Activated B cell treated with CpG ODN at 0.5 μM for 24 hours (primary cell): ENCODE measurements around the gene TAAR6. TPM values are rescaled to one million over a fixed set of nuclear protein-coding genes. Genes with fewer than 3 reads are reported as not detected.

Source experiments
- ATAC-seq: fragments of 200-7000 bp; cut with Tn5 transposase; one replicate; pipeline ENCODE4 v1.10.0; 2021; ENCODE audit warnings: low read depth, mild to moderate bottlenecking, moderate library complexity
- CTCF ChIA-PET: fragments of 350-600 bp; sonication (Branson Sonifier 250); formaldehyde crosslinking; loops from one replicate; lab custom pipeline; 2021; ENCODE audit warnings: antibody characterized with exemption; lab: Charles Lee
- POLR2A ChIA-PET: fragments of 350-600 bp; sonication (Branson Sonifier 250); formaldehyde crosslinking; loops from one replicate; lab custom pipeline; 2021; ENCODE audit warnings: antibody characterized with exemption; lab: Charles Lee
- DNase-seq: peaks from one replicate; pipeline ENCODE4 v3.0.0; 2022
- H3K27ac Mint-ChIP-seq: one replicate; pipeline ENCODE4 v1.8.0; 2020; ENCODE audit warnings: mixed read lengths
- H3K27me3 Mint-ChIP-seq: one replicate; pipeline ENCODE4 v1.8.0; 2021; ENCODE audit warnings: mixed read lengths
- H3K36me3 Mint-ChIP-seq: one replicate; pipeline ENCODE4 v1.8.0; 2021; ENCODE audit warnings: low read depth, mixed read lengths
- H3K4me1 Mint-ChIP-seq: one replicate; pipeline ENCODE4 v1.8.0; 2021; ENCODE audit warnings: mixed read lengths
- H3K4me3 Mint-ChIP-seq: one replicate; pipeline ENCODE4 v1.8.0; 2020; ENCODE audit warnings: mild to moderate bottlenecking, mixed read lengths
- H3K9me3 Mint-ChIP-seq: one replicate; pipeline ENCODE4 v1.8.0; 2020; ENCODE audit warnings: mixed read lengths
- CTCF ChIP-seq: fragments of 200-600 bp; IDR thresholded peaks from one replicate; pipeline ENCODE4 v1.8.0; 2022; ENCODE audit warnings: antibody characterized with exemption, mild to moderate bottlenecking
- intact Hi-C: fragments of 100-400 bp; cut with micrococcal nuclease; formaldehyde crosslinking; loops from one replicate; pipeline ENCODE4 v1.15.1; 2024
- total RNA-seq: library from RNA; stranded (reverse); gene quantifications from 2 replicates; pipeline ENCODE4 v1.2.3, GENCODE V29; 2022

Gene TAAR6
- total RNA-seq: not detected in 2 replicates

GRCh38 chr6:132570221-132570777 is at the start of gene TAAR6:
Gene TAAR6, plus strand, starts transcription at chr6:132570322. Its CDS starts 0 bp downstream, at chr6:132570322.
- H3K9me3 Mint-ChIP-seq: no peaks in the 10 kb centered on the region
- ChIA-PET CTCF (no interaction called here), POLR2A (no interaction called here)
- DNase-seq: no peak
- H3K27ac Mint-ChIP-seq: no peak within 1 kb of the TSS
- peaks cover 25% of the 10 kb centered on the region for H3K27me3 Mint-ChIP-seq
- no peaks in the 10 kb centered on the region for H3K36me3 Mint-ChIP-seq
- no peak for ATAC-seq
- TF ChIP-seq CTCF: no peak
- H3K4me3 Mint-ChIP-seq: no peak within 1 kb of the TSS
- no peaks in the 10 kb centered on the region for H3K4me1 Mint-ChIP-seq
- intact Hi-C loops: no loop called here

- POLR2A ChIA-PET: no interaction called here
- H3K9me3 Mint-ChIP-seq: no peaks in the 10 kb centered on the region
- H3K4me3 Mint-ChIP-seq: no peak overlapping the region
- H3K27ac Mint-ChIP-seq: no peak overlapping the region
- no peak for DNase-seq
- TF ChIP-seq CTCF: no peak
- CTCF ChIA-PET: interaction anchor here (1.4 to 2.1 kb wide), 2 partner anchors 9 to 37 kb away, joined by 5 to 6 read pairs; no protein-coding TSS in a partner anchor
- no peak for ATAC-seq
- no peaks in the 10 kb centered on the region for H3K36me3 Mint-ChIP-seq
- peaks cover 2% of the 10 kb centered on the region for H3K4me1 Mint-ChIP-seq
- H3K27me3 Mint-ChIP-seq: no peaks in the 10 kb centered on the region
- intact Hi-C loops: loop anchor here (5.0 kb wide), 1 partner anchor 34 kb away; no protein-coding TSS in a partner anchor
Observed at GRCh38 chr6:132520953-132521352, 49.2 kb upstream of the TAAR6 start.

GRCh38 chr6:132524646-132525045 is 45.5 kb upstream of the TAAR6 start:
- intact Hi-C loops: loop anchor here (5.0 kb wide), 1 partner anchor 37 kb away; no protein-coding TSS in a partner anchor
- POLR2A ChIA-PET: interaction anchor here (0.9 kb wide), 2 partner anchors 12 to 290 kb away, joined by 3 read pairs; partner anchors contain the start of genes RPS12 and STX7
- no peak overlapping the region for H3K4me3 Mint-ChIP-seq
- peaks cover 5% of the 10 kb centered on the region for H3K4me1 Mint-ChIP-seq
- H3K27me3 Mint-ChIP-seq: no peaks in the 10 kb centered on the region
- CTCF ChIA-PET: interaction anchor here (0.6 to 1.0 kb wide), 2 partner anchors 17 to 247 kb away, joined by 3 read pairs; no protein-coding TSS in a partner anchor
- no peaks in the 10 kb centered on the region for H3K36me3 Mint-ChIP-seq
- H3K27ac Mint-ChIP-seq: no peak overlapping the region
- no peaks in the 10 kb centered on the region for H3K9me3 Mint-ChIP-seq
- DNase-seq (no peak), ATAC-seq (no peak)
- no peak for TF ChIP-seq CTCF

- no peak overlapping the region for H3K27ac Mint-ChIP-seq
- ATAC-seq (no peak), DNase-seq (no peak)
- H3K4me3 Mint-ChIP-seq: no peak overlapping the region
- no peak for TF ChIP-seq CTCF
- ChIA-PET CTCF (no interaction called here), POLR2A (no interaction called here)
- no peaks in the 10 kb centered on the region for H3K36me3 Mint-ChIP-seq
- intact Hi-C loops: no loop called here
- no peaks in the 10 kb centered on the region for H3K27me3 Mint-ChIP-seq
- H3K9me3 Mint-ChIP-seq: no peaks in the 10 kb centered on the region
- peaks cover 8% of the 10 kb centered on the region for H3K4me1 Mint-ChIP-seq
Observed at GRCh38 chr6:132525866-132526265, 44.3 kb upstream of the TAAR6 start.

- ATAC-seq (no peak), DNase-seq (no peak)
- Mint-ChIP-seq H3K9me3 (no peaks in the 10 kb centered on the region), H3K27ac (no peak overlapping the region), H3K4me1 (peaks cover 8% of the 10 kb centered on the region), H3K36me3 (no peaks in the 10 kb centered on the region), H3K27me3 (no peaks in the 10 kb centered on the region), H3K4me3 (no peak overlapping the region)
- POLR2A ChIA-PET: interaction anchor here (0.7 kb wide), 1 partner anchor 9 kb away, joined by 4 read pairs; no protein-coding TSS in a partner anchor
- CTCF ChIA-PET: interaction anchor here (1.0 to 1.3 kb wide), 2 partner anchors 9 to 272 kb away, joined by 3 to 4 read pairs; partner anchors contain the start of gene SLC18B1
- intact Hi-C loops: no loop called here
- TF ChIP-seq CTCF: no peak
Observed at GRCh38 chr6:132526461-132526860, 43.7 kb upstream of the TAAR6 start.
